Measurements from ENCODE around the gene ARSI.

DNA sequence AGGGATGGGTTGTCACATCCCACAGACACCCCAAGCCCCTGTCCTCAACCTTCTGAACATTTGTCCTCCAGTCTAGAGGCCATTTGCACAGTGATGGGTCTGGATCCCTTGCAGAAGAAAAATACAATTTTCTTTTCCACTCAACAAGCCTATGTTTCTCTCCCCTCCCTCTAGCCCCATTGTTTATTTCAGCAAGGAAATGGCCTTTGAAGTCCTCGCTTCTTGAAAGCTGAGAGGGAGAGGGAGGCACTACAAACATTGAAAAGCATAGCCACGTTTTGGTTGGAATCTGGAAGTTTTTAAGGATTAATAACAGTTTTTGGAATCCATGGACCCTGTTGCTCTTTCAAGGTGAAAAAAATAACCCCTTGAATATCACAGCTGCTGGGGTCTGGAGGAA is 24.0 kb upstream of the ARSI start:
- no peak for TF ChIP-seq TAF1 (IDR thresholded peaks at IDR 0.05; ENCODE audit: borderline replicate concordance, low read depth, low read length)
- no peak for TF ChIP-seq POLR2AphosphoS5 (IDR thresholded peaks at IDR 0.05; ENCODE audit: low read depth, low read length)

Measured in GM12892 (cell line).